OCI-M2 (cell line): Measurements from ENCODE around the gene ANGPTL8.
A peak's percentile ranks its signal among the peaks of the same experiment; 100 is the strongest.

Experiments used
- DNase-seq: peaks from one replicate; lab custom pipeline; 2025; ENCODE audit not compliant: unreplicated experiment; lab: John Stamatoyannopoulos, UW

ANGPTL8 gene

DNA sequence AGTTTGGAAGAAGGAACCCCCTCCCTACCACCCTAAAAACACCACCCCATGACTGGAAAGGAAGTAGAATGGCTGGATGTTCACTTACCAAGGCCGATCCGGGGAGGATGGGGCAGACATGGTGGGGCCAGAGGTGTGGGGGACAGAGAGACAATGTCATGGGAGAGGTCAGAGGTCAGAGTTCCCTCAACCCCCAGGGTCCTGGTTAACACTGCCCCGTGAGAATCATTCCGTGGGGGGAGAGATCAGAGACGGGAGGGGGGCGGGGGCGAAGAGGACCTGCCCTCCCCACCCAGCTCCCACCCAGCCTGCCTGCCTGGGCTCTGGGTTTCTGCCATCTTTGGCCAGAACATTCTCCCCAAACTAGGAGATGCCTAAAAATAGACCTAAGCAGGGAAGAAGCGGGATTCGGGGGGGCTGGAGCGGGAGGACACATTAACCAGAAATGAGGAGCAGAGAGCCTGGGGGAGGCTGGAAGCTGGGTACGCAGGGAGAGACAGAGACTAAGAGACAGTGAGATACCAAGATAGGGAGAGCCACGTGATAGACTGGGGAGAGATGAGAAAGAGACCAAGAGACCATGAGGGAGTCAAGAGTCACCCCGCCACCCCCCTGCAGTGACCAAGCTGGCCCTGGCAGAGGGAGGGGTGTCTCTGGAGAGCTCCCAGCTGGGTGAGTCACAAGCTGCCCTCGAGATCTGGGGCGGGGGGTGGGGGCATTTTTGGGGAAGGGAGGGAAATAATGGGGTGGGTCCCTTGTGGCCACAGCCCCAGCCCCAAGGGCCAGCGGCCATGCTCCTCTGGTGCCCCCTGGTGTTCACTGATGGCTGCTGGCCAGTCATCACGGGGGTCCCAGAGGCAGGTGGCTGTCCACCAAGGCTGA lies 36.0 kb upstream of the ANGPTL8 start:
- peak; percentile 96 for DNase-seq

DNA sequence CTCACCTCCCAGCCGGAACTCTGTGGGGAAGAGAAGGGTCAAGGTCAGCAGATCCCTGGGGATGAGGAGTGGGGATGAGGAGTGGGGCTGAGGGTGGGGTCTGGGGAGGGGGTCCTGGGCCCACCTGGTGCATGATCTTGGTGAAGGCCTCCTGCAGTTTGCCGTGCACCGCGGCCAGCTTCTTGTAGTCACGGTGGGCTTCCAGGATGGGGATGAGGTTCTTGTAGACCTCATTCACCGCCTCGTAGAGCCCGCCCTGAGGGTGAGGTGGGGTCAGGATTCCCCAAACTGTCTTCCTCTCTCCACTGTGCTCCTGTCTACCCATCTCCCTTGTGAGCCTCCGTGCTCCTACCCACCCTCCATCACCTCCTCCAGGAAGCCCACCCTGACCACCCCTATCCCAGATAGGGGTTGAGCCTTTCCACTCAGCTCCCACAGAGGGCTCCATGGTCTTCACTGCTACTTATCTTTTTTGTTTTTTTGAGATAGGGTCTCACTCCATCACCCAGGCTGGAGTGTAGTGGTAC lies 35.3 kb upstream of the ANGPTL8 start:
- DNase-seq: no peak

DNA sequence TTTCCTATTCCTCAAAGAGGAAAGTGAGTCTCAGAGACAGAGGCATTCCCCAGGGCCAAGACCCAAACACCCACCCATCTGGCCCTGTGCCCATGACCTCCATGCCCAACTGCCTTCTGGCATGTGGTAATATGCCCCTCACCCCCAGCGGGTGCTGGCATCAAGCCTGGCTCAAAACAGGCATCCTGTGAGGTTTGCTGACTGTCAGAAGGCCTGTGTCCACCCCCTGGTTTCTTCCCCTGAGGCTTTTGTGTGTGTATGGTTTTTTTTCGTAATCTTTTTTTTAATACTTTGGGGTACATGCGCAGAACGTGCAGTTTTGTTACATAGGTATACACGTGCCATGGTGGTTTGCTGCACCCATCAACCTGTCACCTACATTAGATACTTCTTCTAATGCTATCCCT lies 34.5 kb upstream of the ANGPTL8 start:
- no peak for DNase-seq

DNA sequence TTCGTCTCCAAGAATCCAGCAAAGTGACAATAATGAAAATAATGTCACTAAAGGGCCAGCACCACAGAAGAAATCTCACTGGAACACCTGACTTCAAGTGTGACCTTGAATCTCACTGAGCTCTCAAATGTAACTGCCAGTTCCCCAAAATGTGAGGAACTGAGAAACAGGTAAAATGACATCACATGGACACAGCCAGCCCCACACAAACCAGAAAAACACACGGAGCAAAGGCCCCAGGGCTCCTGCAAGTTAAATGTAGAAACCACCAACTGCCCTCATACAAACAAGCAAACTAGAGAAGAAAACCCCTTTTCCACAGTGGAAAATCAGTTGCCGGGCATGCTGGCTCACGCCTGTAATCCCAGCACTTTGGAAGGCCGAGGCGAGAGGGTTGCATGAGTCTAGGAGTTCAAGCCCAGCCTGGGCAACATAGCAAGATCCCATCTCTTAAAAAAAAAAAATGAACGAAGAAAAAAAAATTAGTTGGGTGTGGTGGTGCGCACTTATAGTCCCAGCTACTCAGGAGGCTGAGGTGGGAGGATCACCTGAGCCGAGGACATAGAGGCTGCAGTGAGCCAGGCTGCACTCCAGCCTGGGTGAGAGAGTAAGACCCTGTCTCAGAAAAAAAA lies 33.4 kb upstream of the ANGPTL8 start:
- no peak for DNase-seq

- no peak for DNase-seq
These were observed 30.6 kb upstream of the ANGPTL8 start for GRCh38 chr19:11208561-11209471.

GRCh38 chr19:11209839-11210655 lies 29.4 kb upstream of the ANGPTL8 start:
- DNase-seq: no peak

- no peak for DNase-seq
These were observed 28.8 kb upstream of the ANGPTL8 start for GRCh38 chr19:11210656-11210928.

GRCh38 chr19:11214387-11214786 lies 25.0 kb upstream of the ANGPTL8 start:
- DNase-seq: no peak

DNA sequence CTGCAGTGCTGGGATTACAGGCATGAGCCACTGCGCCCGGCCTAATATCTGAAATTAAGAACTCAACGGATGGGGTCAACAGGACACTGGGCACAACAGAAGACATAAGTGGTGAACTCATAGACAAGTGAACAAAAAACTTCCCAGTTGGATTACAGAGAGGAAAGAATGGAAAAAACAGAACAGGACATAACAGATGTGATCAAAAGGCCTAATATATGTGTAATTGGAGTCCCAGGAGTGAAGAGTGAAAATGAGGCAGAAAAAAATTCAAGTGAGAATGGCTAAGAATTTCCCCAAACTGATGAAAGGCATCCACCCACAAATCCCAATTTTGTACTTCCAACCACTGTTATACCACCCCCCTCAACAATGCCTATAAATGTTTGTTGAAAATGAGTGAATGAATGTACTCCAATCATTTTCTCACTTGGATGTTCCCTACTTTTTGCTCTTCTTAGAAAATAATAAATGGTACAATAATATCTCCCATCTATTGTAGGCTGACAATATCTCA lies 18.3 kb upstream of the ANGPTL8 start:
- no peak for DNase-seq

DNA sequence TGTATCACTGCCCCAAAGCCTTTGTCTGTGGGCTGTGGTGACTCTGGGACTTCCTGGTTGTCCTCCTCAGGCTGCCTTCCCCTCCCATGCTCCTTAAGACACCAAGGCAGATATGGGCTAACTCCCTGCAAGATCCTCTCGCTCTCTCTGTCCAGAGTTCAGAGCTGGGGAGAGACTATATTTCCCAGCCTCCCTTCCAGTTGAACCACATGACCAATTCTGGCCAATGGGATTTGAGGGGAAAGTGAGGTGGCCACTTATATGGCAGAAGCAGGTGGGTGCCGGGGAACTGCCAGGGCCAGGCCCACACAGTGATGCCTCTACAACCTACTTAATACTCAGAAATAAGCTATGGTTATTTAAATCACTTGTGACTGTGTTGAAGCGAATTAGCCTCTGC lies 16.2 kb upstream of the ANGPTL8 start:
- DNase-seq: no peak

DNA sequence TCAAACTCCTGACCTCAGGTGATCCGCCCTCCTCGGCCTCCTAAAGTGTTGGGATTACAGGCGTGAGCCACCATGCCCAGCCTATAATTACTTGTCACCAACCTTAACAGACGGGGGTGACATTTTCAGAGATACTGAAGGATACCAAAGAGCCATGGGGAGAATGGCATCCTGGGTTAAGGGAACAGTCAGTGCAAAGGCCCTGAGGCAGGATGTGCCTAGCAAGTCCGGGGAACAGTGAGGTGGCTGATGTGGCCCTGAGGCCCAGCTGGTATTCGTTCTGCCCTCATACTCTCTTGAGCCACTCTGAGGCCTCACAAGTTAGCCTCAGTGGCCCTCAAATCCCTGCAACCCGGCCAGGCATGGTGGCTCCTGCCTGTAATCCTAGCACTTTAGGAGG lies 15.0 kb upstream of the ANGPTL8 start:
- no peak for DNase-seq

- DNase-seq: no peak
These were observed 14.2 kb upstream of the ANGPTL8 start for GRCh38 chr19:11225172-11225571.

- no peak for DNase-seq
These were observed 13.6 kb upstream of the ANGPTL8 start for GRCh38 chr19:11225815-11226214.

DNA sequence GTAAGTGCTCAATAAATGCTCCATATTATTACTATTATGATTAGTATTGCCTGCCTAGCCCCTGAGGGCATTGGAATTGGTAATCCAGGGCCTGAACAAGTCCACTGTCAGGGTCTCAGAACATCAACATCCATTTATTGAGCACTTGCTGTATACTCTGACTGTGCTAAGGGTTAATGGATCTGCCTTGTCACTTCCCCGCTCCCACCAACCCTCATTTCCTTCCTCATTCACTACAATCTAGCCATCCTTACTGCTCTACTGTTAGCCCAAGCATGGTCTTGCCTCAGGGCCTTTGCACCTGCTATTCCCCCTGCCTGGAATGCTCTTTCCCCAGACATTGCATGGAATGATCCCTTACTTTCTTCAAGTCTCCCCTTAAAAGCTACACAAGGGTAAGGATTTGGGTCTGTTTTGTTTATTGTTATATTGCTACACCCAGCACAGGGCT lies 12.7 kb upstream of the ANGPTL8 start:
- DNase-seq: no peak

DNA sequence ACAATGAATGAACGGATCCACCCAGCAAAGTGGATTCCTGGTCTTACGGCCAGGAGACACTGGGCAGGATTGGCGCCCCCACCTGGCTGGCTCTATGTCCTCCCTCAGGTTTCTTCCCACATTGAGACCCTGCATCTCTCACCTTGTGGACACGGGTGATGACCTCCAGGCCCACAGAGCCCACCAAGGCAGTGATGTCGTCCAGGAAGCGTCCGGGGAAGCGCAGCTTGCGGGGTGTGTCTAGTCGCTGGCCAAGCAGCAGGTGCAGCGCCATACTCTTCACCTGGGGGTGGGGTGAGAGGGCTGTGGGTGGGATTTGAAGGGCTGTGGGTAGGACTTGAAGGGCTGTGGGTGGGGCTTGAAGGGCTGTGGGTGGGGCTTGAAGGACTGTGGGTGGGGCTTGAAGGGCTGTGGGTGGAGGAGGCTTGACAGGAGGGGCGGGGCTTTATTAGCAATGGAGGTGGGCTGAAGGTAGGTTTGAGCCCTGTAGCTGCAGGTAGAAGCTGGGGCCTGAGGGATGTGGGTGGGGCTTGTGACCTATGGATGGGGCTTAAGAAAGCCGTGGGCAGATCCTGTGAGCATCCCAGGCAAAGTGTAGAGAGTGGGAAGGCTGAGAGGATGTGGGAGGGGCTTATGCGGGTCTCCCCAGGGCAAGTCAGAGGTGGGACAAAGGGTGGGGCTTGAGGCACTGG lies 12.1 kb upstream of the ANGPTL8 start:
- DNase-seq: no peak

GRCh38 chr19:11230621-11231386 lies 8.6 kb upstream of the ANGPTL8 start:
- DNase-seq: no peak

DNA sequence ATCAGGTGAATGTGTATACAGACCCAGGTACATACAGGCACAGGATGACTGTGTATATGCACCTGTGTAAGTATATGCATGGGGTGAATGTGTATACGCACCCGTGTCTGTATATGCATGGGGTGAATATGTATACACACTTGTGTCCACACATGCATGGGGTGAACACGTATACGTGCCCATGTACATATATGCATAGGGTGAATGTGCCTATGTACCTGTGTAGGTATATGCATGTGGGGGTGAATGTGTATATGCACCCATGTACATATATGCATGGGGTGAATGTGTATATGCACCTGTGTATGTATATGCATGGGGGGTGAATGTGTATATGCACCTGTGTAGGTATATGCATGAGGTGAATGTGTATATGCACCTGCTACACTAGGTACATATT lies 6.9 kb upstream of the ANGPTL8 start:
- no peak for DNase-seq

DNA sequence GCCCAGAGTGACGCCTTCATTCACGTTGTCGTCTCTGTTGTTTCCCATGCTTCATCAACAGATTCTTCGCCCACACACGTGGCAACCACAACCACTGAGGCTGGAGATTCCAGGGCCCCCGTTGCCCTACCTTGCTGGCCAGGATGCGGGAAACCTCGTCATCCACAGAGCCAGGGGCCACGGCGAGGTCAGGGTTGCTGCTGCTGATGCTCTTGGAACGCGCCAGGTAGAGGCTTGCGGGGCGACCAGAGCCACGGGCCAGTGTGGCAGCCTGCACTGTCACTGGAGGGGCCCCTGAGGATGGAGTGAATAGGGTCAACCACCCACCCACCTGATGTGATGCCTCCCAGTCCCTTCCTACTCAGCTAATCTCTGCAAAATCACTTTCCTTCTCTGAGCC lies 6.3 kb upstream of the ANGPTL8 start:
- DNase-seq: no peak

- DNase-seq: no peak
These were observed 4.8 kb upstream of the ANGPTL8 start for GRCh38 chr19:11234486-11235075.
